AG04450 (cell line): ENCODE measurements around the gene KRTAP1-4. TPM values are rescaled to one million over a fixed set of nuclear protein-coding genes. Genes with fewer than 3 reads are reported as not detected.

ENCODE experiments used
- CTCF ChIA-PET: fragments of 300-600, 350-600 bp; formaldehyde crosslinking; extraction: SDS; loops from one replicate; lab custom pipeline; 2022; ENCODE audit warnings: antibody characterized with exemption, inconsistent platforms; lab: Charles Lee
- POLR2A ChIA-PET: fragments of 350-600 bp; formaldehyde crosslinking; extraction: SDS; loops from one replicate; lab custom pipeline; 2021; ENCODE audit warnings: antibody characterized with exemption, inconsistent platforms; lab: Yijun Ruan, JAX
- DNase-seq: peaks from one replicate; pipeline ENCODE4 v3.0.0-alpha.2; 2011; ENCODE audit warnings: low read depth, low spot score
- H3K27ac ChIP-seq: one replicate; pipeline ENCODE4 v1.5.1; 2012; ENCODE audit warnings: low read depth, low read length, control low read depth
- H3K27me3 ChIP-seq: one replicate; pipeline ENCODE4 v1.6.0; 2012; ENCODE audit warnings: low read length; ENCODE audit not compliant: control insufficient read depth, insufficient read depth
- H3K4me3 ChIP-seq: 2 replicates; pipeline ENCODE4 v1.5.1; 2011; ENCODE audit warnings: mild to moderate bottlenecking, low read depth, low read length, control low read depth
- H3K9me3 ChIP-seq: 2 replicates; pipeline ENCODE4 v1.5.1; 2012; ENCODE audit warnings: low read length; ENCODE audit not compliant: control insufficient read depth, insufficient read depth
- polyA minus RNA-seq: library from RNA; depleted of rRNA, polyadenylated mRNA; stranded (reverse); fragments of >200 nt; gene quantifications from 2 replicates; pipeline ENCODE4 v1.2.3, GENCODE V29; 2011; rRNA and poly(A)+ RNA removed
- polyA plus RNA-seq: library from polyadenylated mRNA; depleted of rRNA; stranded (reverse); fragments of >200 nt; gene quantifications from 2 replicates; pipeline ENCODE4 v1.2.3, GENCODE V29; 2011; rRNA removed
- TF ChIP-seq, protein P1 (sequence below): IDR thresholded peaks from 2 replicates; pipeline ENCODE4 v1.5.1; 2011; ENCODE audit warnings: low read depth, low read length, control low read depth, inconsistent platforms

KRTAP1-4 gene, protein sequence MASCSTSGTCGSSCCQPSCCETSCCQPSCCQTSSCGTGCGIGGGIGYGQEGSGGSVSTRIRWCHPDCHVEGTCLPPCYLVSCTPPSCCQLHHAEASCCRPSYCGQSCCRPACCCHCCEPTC
- polyA plus RNA-seq, result not detected in 2 replicates
- not detected in 2 replicates for polyA minus RNA-seq

DNA sequence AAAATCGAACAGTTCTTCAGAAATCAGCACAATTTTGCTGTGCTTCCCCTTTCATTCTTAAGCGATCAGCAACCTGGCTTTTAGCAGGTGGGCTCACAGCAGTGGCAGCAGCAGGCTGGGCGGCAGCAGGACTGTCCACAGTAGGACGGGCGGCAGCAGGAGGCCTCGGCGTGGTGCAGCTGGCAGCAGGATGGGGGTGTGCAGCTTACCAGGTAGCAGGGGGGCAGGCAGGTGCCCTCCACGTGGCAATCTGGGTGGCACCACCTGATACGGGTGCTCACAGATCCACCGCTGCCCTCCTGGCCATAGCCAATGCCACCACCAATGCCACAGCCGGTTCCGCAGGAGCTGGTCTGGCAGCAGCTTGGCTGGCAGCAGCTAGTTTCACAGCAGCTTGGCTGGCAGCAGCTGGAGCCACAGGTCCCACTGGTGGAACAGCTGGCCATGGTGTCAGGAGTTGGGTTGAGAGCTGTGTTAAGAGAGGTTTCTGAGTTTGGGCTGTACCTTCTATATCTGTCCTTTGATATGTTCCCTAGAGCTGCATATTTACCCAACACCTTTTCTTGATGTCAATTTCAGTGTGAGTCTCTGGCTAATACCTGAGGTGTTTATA, at the start of gene KRTAP1-4:
Gene KRTAP1-4 (minus strand): TSS at position 563 of the 613 bp plus-strand sequence. CDS start 117 bp downstream, at position 446.
- H3K4me3 ChIP-seq, result no peak within 1 kb of the TSS
- CTCF ChIA-PET, result interaction anchor here (1.5 kb wide), 1 partner anchor 293 kb away, joined by 6 read pairs; no protein-coding TSS in a partner anchor
- POLR2A ChIA-PET, result no interaction called here
- no peaks in the 10 kb centered on the region for H3K27me3 ChIP-seq
- H3K9me3 ChIP-seq, result no peaks in the 10 kb centered on the region; the same call in 1 of the 2 replicates
- H3K27ac ChIP-seq, result no peak within 1 kb of the TSS
- no peak for DNase-seq
- TF ChIP-seq, protein P1, sequence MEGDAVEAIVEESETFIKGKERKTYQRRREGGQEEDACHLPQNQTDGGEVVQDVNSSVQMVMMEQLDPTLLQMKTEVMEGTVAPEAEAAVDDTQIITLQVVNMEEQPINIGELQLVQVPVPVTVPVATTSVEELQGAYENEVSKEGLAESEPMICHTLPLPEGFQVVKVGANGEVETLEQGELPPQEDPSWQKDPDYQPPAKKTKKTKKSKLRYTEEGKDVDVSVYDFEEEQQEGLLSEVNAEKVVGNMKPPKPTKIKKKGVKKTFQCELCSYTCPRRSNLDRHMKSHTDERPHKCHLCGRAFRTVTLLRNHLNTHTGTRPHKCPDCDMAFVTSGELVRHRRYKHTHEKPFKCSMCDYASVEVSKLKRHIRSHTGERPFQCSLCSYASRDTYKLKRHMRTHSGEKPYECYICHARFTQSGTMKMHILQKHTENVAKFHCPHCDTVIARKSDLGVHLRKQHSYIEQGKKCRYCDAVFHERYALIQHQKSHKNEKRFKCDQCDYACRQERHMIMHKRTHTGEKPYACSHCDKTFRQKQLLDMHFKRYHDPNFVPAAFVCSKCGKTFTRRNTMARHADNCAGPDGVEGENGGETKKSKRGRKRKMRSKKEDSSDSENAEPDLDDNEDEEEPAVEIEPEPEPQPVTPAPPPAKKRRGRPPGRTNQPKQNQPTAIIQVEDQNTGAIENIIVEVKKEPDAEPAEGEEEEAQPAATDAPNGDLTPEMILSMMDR, result no peak

DNA sequence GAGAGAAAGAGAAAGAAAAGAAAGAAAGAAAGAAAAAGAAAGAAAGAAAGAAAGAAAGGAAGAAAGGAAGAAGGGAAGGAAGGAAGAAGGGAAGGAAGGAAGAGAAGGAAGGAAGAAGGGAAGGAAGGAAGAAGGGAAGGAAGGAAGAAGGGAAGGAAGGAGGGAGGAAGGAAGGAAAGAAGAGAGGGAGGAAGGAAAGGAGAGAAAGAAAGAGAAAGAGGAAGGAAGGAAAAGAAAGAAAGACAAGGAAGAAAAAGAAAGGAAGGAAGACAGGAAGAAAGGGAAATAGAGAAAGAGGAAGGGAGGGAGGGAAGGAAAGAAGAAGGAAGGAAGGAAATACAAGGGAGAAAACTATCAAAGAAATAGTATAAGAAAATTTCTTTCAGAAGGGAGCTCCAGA, 46.8 kb upstream of the KRTAP1-4 start:
- CTCF ChIA-PET, result no interaction called here

DNA sequence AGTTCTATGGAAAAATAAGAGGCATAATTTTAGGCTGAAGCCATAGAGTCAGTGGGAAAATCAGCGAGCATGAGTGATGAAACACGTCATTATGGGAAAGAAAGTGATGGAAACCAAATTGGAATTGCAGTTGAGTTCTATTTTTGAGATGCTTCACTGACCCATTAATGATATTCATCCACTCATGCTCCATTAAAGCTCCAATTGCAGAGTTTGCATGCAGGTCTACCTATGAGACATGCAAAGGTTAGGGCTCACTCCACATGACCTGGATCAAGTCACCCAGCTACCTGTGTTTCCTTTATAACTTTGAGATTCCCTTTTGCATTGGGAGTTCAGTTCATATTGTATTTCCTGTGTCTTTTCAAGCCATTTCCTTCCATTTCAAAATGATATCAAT, 43.7 kb upstream of the KRTAP1-4 start:
- Histone ChIP-seq H3K27me3 (no peaks in the 10 kb centered on the region), H3K27ac (no peak overlapping the region), H3K4me3 (no peak overlapping the region), H3K9me3 (no peaks in the 10 kb centered on the region)
- ChIA-PET POLR2A (no interaction called here), CTCF (no interaction called here)
- no peak for DNase-seq
- TF ChIP-seq, protein P1, result no peak

More for the DNA sequence above, 46.8 kb upstream of the KRTAP1-4 start:
- TF ChIP-seq, protein P1, result no peak
- no peak for DNase-seq
- no peak overlapping the region for H3K4me3 ChIP-seq
- H3K27me3 ChIP-seq, result no peaks in the 10 kb centered on the region
- H3K9me3 ChIP-seq, result no peaks in the 10 kb centered on the region
- POLR2A ChIA-PET, result no interaction called here
- no peak overlapping the region for H3K27ac ChIP-seq

DNA sequence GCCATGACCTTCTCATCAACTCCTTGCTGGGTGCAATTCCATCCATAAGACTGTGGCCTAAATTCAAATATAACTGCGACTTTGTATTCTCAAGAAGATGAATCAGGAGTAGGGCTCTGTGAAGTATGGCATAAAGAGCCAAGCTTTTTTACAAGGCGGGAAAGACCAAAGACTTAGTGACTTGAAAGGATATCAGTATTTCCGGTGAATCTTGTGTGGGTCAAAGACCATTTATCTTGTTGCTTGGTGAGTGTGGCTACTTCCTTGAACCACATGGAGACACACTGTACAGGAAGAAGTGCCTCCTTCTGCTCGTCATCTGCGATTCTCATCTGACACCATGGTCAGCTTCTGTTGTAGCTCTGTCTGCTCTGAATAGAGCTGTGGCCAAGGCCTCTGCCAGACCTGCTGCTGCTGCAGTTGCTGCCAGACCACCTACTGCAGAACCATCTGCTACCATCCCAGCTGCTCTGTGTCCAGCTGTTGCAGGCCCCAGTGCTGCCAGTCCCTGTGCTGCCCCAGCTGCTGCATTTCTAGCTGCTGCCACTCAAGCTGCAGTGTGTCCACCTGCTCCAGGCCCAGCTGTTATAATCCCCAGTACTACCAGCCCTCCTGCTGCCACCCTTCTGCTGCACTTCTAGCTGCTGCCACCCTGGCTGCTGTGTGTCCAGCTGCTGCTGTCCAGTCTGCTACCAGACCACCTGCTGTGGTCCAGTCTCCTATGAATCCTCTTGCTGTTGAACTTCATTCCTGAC, 41.8 kb upstream of the KRTAP1-4 start:
- Histone ChIP-seq H3K9me3 (no peaks in the 10 kb centered on the region), H3K4me3 (no peak overlapping the region), H3K27me3 (no peaks in the 10 kb centered on the region), H3K27ac (no peak overlapping the region)
- DNase-seq, result no peak
- ChIA-PET CTCF (no interaction called here), POLR2A (no interaction called here)
- TF ChIP-seq, protein P1, result no peak

DNA sequence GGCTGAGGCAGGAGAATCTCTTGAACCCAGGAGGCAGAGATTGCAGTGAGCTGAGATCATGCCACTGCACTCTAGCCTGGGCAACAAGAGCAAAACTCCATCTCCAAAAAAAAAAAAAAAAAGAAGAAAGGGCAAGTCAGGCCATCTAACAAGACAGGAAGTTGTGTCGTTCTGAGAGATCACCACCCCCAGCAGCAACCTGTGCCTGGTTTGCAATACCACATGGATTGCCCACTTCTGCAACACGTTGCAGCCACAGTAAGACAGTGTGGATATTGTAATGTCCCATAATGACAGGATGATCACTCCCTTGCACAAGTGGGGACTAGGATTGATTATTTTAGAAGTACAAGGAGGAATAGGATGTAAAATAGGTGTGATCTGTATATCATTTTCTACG, 39.0 kb upstream of the KRTAP1-4 start:
- CTCF ChIA-PET, result no interaction called here

More for the DNA sequence above, 39.0 kb upstream of the KRTAP1-4 start:
- no peak for DNase-seq
- no peaks in the 10 kb centered on the region for H3K27me3 ChIP-seq
- no peak overlapping the region for H3K4me3 ChIP-seq
- no peaks in the 10 kb centered on the region for H3K9me3 ChIP-seq
- H3K27ac ChIP-seq, result no peak overlapping the region
- TF ChIP-seq, protein P1, result no peak
- POLR2A ChIA-PET, result no interaction called here
